Measurements from ENCODE around the gene IFNLR1. TPM values are rescaled to one million over a fixed set of nuclear protein-coding genes. Genes with fewer than 3 reads are reported as not detected.

IFNLR1 gene
- total and polyA plus RNA-seq, 2 of the 8 experiments (the other 6 are each of a cell fraction or from before 2014, with no cell fraction given), result 6.8 to 10.1 TPM

- TF ChIP-seq MAFK (IDR thresholded peaks at IDR 0.05; ENCODE audit: low read depth, low read length) (no peak), SRF (IDR thresholded peaks at IDR 0.05; ENCODE audit: low read depth, low read length) (no peak)
Measured at GRCh38 chr1:24147194-24147593, 39.9 kb downstream of the IFNLR1 start (continued).

Data from H1 (cell line).